ENCODE measurements around the gene EIF2B5.
"Not testable (repeated sequence)": the region's sequence is repeated elsewhere in the genome, so short reads cannot be mapped to it uniquely, and the experiment has no call there.

The EIF2B5 gene

GRCh38 chr3:184135149-184135910, at the start of gene EIF2B5:
Gene EIF2B5 (plus strand): TSS chr3:184135358. CDS start chr3:184135386, 28 bp downstream.
- peak; percentile 99 for DNase-seq

- DNase-seq = no peak
Measured at GRCh38 chr3:184085389-184085852, 49.7 kb upstream of the EIF2B5 start.

- no peak for DNase-seq
Measured at GRCh38 chr3:184092199-184092598, 43.0 kb upstream of the EIF2B5 start.

- DNase-seq = no peak
Measured at GRCh38 chr3:184096811-184097383, 38.3 kb upstream of the EIF2B5 start, which contains the start of gene HTR3E. Gene HTR3E (plus strand): TSS chr3:184097064. CDS start chr3:184097530, 466 bp downstream.

- DNase-seq = no peak
Measured at GRCh38 chr3:184097556-184097955, 37.6 kb upstream of the EIF2B5 start.

- DNase-seq = no peak
Measured at GRCh38 chr3:184099806-184100686, 35.1 kb upstream of the EIF2B5 start.

- no peak for DNase-seq
Measured at GRCh38 chr3:184110316-184110725, 24.8 kb upstream of the EIF2B5 start.

- no peak for DNase-seq
Measured at GRCh38 chr3:184116017-184116416, 19.1 kb upstream of the EIF2B5 start.

- DNase-seq = no peak
Measured at GRCh38 chr3:184117636-184118035, 17.5 kb upstream of the EIF2B5 start.

- DNase-seq = not testable (repeated sequence)
Measured at GRCh38 chr3:184121031-184121430, 14.1 kb upstream of the EIF2B5 start.

GRCh38 chr3:184126006-184126405, 9.2 kb upstream of the EIF2B5 start:
- DNase-seq = no peak

- DNase-seq = peak; percentile 63
Measured at GRCh38 chr3:184129012-184129411, 6.1 kb upstream of the EIF2B5 start.

GRCh38 chr3:184132945-184133344, 2.2 kb upstream of the EIF2B5 start:
- no peak for DNase-seq

- DNase-seq = peak; percentile 78
Measured at GRCh38 chr3:184133840-184134745, 1.1 kb upstream of the EIF2B5 start.

GRCh38 chr3:184134746-184135148, 411 bp upstream of the EIF2B5 start:
- DNase-seq = no peak

GRCh38 chr3:184135911-184136260, 728 bp downstream of the EIF2B5 start:
- no peak for DNase-seq

- no peak for DNase-seq
Measured at GRCh38 chr3:184140436-184140835, 5.3 kb downstream of the EIF2B5 start.

GRCh38 chr3:184142199-184142598, 7.0 kb downstream of the EIF2B5 start:
- DNase-seq = no peak

- no peak for DNase-seq
Measured at GRCh38 chr3:184143327-184143726, 8.2 kb downstream of the EIF2B5 start.

GRCh38 chr3:184144505-184144904, 9.3 kb downstream of the EIF2B5 start:
- no peak for DNase-seq

GRCh38 chr3:184145111-184145524, 10.0 kb downstream of the EIF2B5 start:
- DNase-seq = peak; percentile 81

- DNase-seq = no peak
Measured at GRCh38 chr3:184145751-184146270, 10.7 kb downstream of the EIF2B5 start.

Measured in NCI-H1105 treated with DMSO at 0.1 percent for 48 hours (cell line).